ENCODE measurements around the gene GRM4. TPM values are rescaled to one million over a fixed set of nuclear protein-coding genes. Genes with fewer than 3 reads are reported as not detected.

GRM4 gene
- total RNA-seq, 1 donor from 2014 or later: not detected

GRCh38 chr6:33995309-33996119 is 150.4 kb downstream of the GRM4 start:
- no peak for DNase-seq (ENCODE audit: low spot score)

DNA sequence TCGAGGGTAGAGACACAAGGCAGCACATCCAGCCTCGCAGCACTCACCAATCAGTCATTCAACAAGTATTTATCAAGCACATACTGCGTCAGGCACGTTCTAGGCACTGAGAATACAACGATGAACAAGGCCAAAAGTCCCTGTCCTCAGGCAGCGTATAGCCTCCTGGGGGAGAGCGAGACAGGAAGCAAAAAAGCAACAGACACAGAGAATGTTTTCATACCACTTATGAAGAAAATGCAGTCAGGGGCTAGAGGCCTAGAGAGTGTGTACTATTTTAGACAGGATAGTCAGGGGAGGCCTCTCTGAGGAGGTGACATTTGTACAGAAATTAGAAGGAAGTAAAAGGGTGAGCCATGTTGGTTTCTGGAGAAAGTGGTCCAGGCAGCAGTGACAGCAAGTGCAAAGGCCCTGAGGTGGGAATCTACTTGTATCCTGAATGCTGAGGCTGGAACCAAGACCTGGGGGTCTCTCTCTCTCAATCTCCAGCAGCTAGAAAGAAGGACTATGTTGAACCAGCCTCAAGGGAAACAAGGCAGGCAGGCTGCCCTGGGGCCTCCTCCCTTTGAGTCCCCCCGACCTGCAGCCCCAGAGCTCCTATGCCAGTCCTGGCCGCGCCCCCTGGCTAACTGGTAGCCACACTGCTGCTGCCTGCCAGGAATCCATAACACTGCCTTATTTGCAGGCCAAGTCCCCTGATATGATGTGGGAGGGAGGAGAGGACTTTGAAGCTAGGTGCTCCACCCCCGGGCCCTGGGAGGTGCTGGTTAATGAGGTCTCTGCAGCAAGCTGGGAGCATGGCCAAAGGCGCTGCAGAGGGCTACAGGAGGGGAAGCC is 151.2 kb downstream of the GRM4 start:
- DNase-seq (ENCODE audit: low spot score): peak; percentile 70

DNA sequence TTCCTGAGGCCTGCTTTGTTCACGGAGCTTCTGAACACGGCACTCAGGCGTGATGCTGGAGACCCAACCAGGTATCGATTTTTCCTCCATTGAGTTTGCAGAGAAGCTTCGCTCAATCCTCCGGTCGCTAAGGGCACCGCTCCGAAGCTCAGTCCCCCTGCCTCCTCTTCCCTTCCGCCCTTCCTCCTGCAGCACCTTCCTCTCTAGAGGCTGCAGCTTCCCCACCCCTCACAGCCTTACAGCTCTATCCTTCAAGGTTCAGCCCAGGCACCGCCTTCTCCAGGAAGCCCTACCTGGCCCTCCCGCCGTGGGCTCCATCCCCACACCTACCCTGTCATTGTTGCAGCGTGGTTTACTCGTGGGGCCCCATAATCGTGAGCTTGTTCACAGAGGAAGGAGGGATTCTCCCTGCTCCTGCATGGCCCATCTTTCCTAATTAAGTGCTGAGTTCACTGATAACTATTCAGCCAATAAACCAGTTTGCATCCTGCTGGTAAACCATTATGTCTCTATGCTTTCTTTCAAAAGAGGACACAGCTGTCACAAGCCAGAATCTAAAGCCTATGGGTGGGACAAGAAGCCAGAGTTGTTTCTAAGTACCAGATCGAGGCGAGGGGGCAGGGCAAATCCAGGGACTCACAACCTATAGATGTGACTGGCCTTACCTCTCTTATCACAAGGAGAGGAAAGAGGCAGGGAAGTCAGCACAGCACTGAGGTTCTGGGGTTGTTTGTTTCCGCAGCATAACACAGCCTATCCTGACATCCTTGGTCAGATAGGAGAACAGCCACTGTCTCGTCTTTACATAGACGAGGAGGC is 152.0 kb downstream of the GRM4 start:
- no peak for DNase-seq (ENCODE audit: low spot score)

DNA sequence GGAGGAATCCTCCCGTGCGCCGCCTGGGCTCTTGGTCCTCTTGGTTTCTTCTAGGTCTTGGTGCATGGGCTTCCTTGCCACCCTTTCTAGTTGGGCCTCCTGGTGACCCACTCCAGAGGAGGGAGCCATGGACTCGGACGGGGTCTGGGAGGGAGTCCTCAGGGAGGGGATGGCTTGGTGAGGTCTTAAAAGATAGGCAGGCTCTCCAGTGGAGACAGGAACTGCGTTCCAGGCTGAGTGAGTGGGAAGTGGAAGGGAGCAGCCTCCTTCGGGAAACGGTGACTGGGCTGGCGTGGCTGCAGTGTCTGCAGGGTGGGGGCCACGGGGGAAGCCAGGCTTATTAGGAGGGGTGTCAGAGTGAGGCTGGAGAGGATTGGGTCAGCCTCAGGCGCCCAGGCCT is 152.8 kb downstream of the GRM4 start:
- DNase-seq (ENCODE audit: low spot score): no peak

- DNase-seq (ENCODE audit: low spot score): no peak
Measured at GRCh38 chr6:33992191-33992590, 153.7 kb downstream of the GRM4 start.

DNA sequence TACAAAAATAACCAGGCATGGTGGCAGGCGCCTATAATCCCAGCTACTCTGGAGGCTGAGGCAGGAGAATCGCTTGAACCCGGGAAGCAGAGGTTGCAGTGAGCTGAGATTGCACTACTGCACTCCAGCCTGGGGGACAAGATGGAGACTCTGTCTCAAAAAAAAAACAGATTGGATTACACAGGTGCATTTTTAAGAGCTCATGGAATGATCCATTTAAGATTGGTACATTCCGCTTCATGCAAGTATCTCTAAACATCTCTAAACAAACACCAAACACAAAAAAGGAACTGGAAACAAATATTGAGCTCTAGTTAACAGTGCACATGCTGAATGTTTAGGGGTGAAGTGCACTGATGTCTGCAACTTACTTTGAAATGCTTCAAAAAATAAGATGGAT is 154.3 kb downstream of the GRM4 start:
- DNase-seq (ENCODE audit: low spot score): no peak

- DNase-seq (ENCODE audit: low spot score): no peak
Measured at GRCh38 chr6:33990061-33990541, 155.8 kb downstream of the GRM4 start.

GRCh38 chr6:33989016-33989854 is 156.7 kb downstream of the GRM4 start:
- DNase-seq (ENCODE audit: low spot score): no peak

GRCh38 chr6:33988121-33989015 is 157.5 kb downstream of the GRM4 start:
- DNase-seq (ENCODE audit: low spot score): no peak

- no peak for DNase-seq (ENCODE audit: low spot score)
Measured at GRCh38 chr6:33987531-33988021, 158.3 kb downstream of the GRM4 start.

GRCh38 chr6:33985947-33986346 is 159.9 kb downstream of the GRM4 start:
- DNase-seq (ENCODE audit: low spot score): no peak

DNA sequence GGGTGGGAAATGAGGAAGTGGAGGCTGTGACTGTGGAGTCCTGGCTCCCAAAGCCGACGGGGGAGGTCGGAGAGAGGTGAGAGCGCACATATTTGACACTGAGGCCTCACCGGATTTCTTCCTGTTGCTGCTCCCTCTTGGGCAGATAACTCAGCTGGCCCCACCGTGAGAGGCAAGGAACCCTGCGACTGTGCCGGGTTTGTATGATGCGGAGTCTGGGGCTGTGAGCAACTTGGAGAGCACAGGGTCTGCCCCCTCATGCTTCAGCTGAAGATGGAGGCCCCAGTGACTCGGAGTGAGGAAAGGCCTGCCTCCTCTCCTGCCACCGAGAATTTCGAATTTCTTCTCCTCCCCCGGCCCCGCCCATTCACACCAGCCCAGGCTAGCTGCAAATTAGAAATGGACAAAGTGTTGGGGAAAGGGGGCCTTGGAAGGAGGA is 160.6 kb downstream of the GRM4 start:
- no peak for DNase-seq (ENCODE audit: low spot score)

GRCh38 chr6:33984466-33985312 is 161.2 kb downstream of the GRM4 start:
- no peak for DNase-seq (ENCODE audit: low spot score)

- DNase-seq (ENCODE audit: low spot score): no peak
Measured at GRCh38 chr6:33983721-33984465, 162.0 kb downstream of the GRM4 start.

- peak; percentile 79 for DNase-seq (ENCODE audit: low spot score)
Measured at GRCh38 chr6:33983109-33983716, 162.7 kb downstream of the GRM4 start.

- no peak for DNase-seq (ENCODE audit: low spot score)
Measured at GRCh38 chr6:33981861-33982260, 164.0 kb downstream of the GRM4 start.

DNA sequence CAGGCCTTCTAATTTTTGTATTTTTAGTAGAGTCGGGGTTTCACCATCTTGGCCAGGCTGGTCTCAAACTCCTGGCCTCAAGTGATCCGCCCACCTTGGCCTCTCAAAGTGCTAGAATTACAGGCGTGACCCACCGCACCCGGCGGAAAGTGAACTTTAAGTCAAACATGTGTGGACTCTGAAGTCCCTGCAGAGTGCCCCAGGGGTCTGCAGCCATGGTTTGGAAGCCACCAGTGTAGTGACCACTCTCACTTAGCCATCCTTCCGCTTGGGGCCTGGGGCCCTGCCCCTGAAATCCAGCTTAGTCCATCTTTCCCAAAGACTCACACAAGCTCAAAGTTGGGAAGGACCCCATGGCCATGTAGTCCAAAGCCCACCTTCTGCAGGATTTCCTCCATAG is 164.5 kb downstream of the GRM4 start:
- no peak for DNase-seq (ENCODE audit: low spot score)
